Smooth muscle cell (in vitro differentiated cells): ENCODE measurements around the gene C11orf21. TPM values are rescaled to one million over a fixed set of nuclear protein-coding genes. Genes with fewer than 3 reads are reported as not detected.

ENCODE experiments used
- DNase-seq: peaks from one replicate; lab custom pipeline; 2025; ENCODE audit not compliant: unreplicated experiment; lab: John Stamatoyannopoulos, UW
- H2AFZ ChIP-seq: fragments of 200-600 bp; sonication (generic); 2 replicates; pipeline ENCODE4 v1.6.0; 2016; ENCODE audit warnings: antibody characterized with exemption, low read depth, mild to moderate bottlenecking
- H3F3A ChIP-seq: fragments of 200-600 bp; sonication (generic); 2 replicates; pipeline ENCODE4 v1.6.0; 2017; ENCODE audit warnings: antibody characterized with exemption, low read depth
- H3K27ac ChIP-seq: fragments of 200-600 bp; sonication (generic); 2 replicates; pipeline ENCODE4 v1.5.1; 2016; ENCODE audit warnings: low read depth, mild to moderate bottlenecking
- H3K27me3 ChIP-seq: fragments of 200-600 bp; sonication (generic); 2 replicates; pipeline ENCODE4 v1.6.1; 2016; ENCODE audit warnings: low read depth, mild to moderate bottlenecking
- H3K36me3 ChIP-seq: fragments of 200-600 bp; sonication (generic); 2 replicates; pipeline ENCODE4 v1.5.1; 2016; ENCODE audit warnings: low read depth
- H3K4me1 ChIP-seq: fragments of 200-600 bp; sonication (generic); 2 replicates; pipeline ENCODE4 v1.5.1; 2016; ENCODE audit warnings: low read depth
- H3K4me2 ChIP-seq: fragments of 200-600 bp; sonication (generic); 2 replicates; pipeline ENCODE4 v1.6.0; 2016; ENCODE audit warnings: mild to moderate bottlenecking
- H3K4me3 ChIP-seq: fragments of 200-600 bp; sonication (generic); 2 replicates; pipeline ENCODE4 v1.5.1; 2016; ENCODE audit warnings: mild to moderate bottlenecking
- H3K79me2 ChIP-seq: fragments of 200-600 bp; sonication (generic); 2 replicates; pipeline ENCODE4 v1.6.0; 2016; ENCODE audit warnings: low read depth, mild to moderate bottlenecking
- H3K9ac ChIP-seq: fragments of 200-600 bp; sonication (generic); 2 replicates; pipeline ENCODE4 v1.6.0; 2016; ENCODE audit warnings: low read depth
- H3K9me3 ChIP-seq: fragments of 200-600 bp; sonication (generic); replicated peaks from 2 replicates; pipeline ENCODE4 v1.5.1; 2016; ENCODE audit warnings: low read depth
- H4K20me1 ChIP-seq: fragments of 200-600 bp; sonication (generic); 2 replicates; pipeline ENCODE4 v1.6.0; 2016; ENCODE audit warnings: low read depth
- WGBS: methylation state at CpG from one replicate; pipeline ENCODE4 v1.1.7; 2016; ENCODE audit warnings: low lambda C conversion rate; 5-methylcytosine and 5-hydroxymethylcytosine counted together
- polyA plus RNA-seq: library from polyadenylated mRNA; unstranded; fragments of >200 nt; fragmentation: Nextera tagmentation; extraction: Ambion mirVana; gene quantifications from 2 replicates; pipeline ENCODE4 v1.2.1, GENCODE V29; 2016
- total RNA-seq: library from RNA; depleted of rRNA; stranded (reverse); fragments of >200 nt; gene quantifications from 2 replicates; pipeline ENCODE4 v1.2.3, GENCODE V29; 2014
- TF ChIP-seq, protein P1 (sequence below): fragments of 200-600 bp; sonication (generic); IDR thresholded peaks from 2 replicates; pipeline ENCODE4 v1.5.1; 2017; ENCODE audit warnings: borderline replicate concordance, mild to moderate bottlenecking, antibody characterized with exemption; ENCODE audit not compliant: insufficient read depth, poor library complexity, severe bottlenecking

C11orf21 gene
- total and polyA plus RNA-seq, 2 experiments from 2014 or later, result not detected

DNA sequence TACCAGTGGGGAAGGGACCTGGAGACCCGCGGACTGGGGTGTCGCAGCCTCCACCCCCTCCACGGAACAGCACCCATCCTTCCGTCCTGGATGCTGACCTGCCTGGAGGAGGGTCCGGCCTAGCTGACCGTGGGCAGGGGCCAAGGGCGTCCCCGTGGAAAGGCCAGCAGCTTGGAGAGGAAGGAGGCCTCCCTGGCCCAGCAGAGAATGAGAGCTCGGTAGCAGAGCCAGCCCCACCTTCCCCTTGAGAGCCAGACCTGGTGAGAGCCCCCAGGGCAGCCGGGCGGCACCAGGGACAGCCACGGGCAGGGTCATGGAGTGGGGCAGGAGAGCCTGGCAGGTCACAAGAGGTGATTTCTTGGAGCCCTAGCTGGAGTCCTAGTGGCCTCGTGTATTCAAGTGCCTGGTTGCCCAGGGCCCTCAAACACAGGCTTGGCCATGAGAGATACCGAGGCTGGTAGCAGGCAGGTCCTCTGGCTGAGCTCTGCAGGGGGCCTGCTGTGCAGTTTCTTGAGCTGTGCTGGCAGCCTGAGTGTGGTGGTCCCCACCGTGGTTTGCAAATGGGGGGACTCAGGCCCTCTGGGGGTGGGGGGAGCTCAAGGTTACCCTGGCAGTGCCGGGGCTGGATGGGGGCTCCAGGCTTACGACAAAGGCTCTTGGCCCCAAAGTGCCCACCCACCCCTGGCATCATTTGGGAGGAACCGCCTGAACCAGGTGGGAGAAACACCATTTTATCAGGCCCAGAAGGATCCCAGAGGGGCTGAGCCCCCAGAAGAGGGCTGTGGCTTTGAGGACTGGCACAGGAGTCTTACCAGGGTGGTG lies 7.7 kb upstream of the C11orf21 start:
- Histone ChIP-seq H3K27ac (no peak overlapping the region), H3K4me2 (no peak overlapping the region), H2AFZ (no peak overlapping the region), H3K4me1 (peaks cover 5% of the 10 kb centered on the region), H3K9me3 (no peaks in the 10 kb centered on the region), H3K27me3 (no peaks in the 10 kb centered on the region), H3K79me2 (no peaks in the 10 kb centered on the region), H3K36me3 (no peaks in the 10 kb centered on the region), H3K9ac (no peak overlapping the region), H3F3A (no peaks in the 10 kb centered on the region), H4K20me1 (no peaks in the 10 kb centered on the region), H3K4me3 (no peak overlapping the region)
- TF ChIP-seq, protein P1, sequence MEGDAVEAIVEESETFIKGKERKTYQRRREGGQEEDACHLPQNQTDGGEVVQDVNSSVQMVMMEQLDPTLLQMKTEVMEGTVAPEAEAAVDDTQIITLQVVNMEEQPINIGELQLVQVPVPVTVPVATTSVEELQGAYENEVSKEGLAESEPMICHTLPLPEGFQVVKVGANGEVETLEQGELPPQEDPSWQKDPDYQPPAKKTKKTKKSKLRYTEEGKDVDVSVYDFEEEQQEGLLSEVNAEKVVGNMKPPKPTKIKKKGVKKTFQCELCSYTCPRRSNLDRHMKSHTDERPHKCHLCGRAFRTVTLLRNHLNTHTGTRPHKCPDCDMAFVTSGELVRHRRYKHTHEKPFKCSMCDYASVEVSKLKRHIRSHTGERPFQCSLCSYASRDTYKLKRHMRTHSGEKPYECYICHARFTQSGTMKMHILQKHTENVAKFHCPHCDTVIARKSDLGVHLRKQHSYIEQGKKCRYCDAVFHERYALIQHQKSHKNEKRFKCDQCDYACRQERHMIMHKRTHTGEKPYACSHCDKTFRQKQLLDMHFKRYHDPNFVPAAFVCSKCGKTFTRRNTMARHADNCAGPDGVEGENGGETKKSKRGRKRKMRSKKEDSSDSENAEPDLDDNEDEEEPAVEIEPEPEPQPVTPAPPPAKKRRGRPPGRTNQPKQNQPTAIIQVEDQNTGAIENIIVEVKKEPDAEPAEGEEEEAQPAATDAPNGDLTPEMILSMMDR, result no peak
- no peak for DNase-seq
- 85% methylated on average over 17 of the region's 19 CpGs for WGBS

DNA sequence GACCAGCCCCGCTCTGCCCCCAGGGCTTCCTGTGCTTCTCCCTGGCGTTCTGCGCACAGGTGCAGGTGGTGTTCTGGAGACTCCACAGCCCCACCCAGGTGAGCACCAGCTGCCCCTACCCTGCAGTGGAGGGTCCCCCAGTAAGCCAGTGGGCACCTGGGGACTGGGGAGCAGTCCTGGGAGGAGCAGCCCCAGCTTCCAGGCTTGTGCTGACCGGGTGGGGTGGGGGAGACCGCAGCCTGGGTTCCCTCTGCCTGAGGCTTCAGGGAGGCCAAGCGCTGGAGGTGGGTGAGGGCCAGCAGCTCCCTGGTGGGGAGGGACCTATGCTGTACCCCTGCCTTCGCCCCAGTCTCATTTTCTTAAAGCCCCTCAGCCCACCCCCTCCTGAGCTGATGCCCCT lies 7.0 kb upstream of the C11orf21 start:
- TF ChIP-seq, protein P1, result no peak
- DNase-seq, result no peak
- Histone ChIP-seq H2AFZ (no peak overlapping the region), H3K4me2 (no peak overlapping the region), H3K27me3 (no peaks in the 10 kb centered on the region), H3K36me3 (no peaks in the 10 kb centered on the region), H3K9me3 (no peaks in the 10 kb centered on the region), H3K4me3 (no peak overlapping the region), H3K79me2 (no peaks in the 10 kb centered on the region), H3K4me1 (peaks cover 5% of the 10 kb centered on the region), H3K9ac (no peak overlapping the region), H3K27ac (no peak overlapping the region), H4K20me1 (no peaks in the 10 kb centered on the region), H3F3A (no peaks in the 10 kb centered on the region)
- 79% methylated on average over 7 of the region's 7 CpGs for WGBS

DNA sequence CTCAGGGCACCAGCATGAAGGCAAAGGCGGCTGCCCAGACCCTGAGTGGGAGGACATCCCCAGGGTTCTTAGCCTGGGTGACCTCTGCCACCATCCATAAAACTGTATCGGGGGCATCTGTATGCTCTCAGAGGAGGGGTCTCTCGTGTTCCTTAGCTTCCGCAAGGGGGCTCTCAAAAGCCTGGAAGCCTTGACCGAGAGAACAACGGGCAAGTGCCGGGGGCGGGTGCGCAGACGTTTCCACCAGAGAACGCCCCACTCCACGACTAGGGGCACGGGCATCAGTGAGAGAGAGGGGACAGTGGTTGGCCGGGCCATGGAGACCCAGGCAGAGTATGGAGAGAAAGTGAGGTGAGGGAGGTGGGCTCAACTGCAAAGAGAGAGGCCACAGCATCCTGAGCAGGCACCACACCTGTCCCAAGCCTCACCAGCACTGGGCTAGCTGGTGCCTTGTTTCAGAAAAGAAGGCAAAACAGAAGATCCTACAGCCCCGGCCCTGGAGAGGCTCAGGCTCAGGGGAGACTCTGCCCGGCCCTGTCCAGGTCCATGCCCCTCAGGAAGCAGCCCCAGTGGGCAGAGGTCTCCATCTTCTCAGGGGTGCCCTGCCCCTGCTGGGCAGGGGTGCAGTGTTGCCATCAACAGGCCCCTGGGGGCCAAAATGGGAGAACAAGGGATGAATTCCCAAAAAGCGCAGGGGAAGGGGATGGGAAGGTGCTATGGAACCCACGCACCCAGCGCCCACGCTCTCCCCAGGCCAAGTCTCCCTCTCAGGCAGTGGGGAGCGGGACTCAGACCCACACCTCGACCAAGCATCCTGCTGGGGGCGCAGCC lies 6.0 kb upstream of the C11orf21 start:
- no peak overlapping the region for H3K27ac ChIP-seq
- no peaks in the 10 kb centered on the region for H3K79me2 ChIP-seq
- TF ChIP-seq, protein P1, result no peak
- no peak overlapping the region for H3K4me3 ChIP-seq
- H3K4me2 ChIP-seq, result no peak overlapping the region
- no peaks in the 10 kb centered on the region for H3K9me3 ChIP-seq
- H2AFZ ChIP-seq, result no peak overlapping the region
- H3K9ac ChIP-seq, result no peak overlapping the region
- 91% methylated on average over 23 of the region's 23 CpGs for WGBS
- no peaks in the 10 kb centered on the region for H3F3A ChIP-seq
- H4K20me1 ChIP-seq, result no peaks in the 10 kb centered on the region
- no peaks in the 10 kb centered on the region for H3K27me3 ChIP-seq
- peaks cover 5% of the 10 kb centered on the region for H3K4me1 ChIP-seq
- no peaks in the 10 kb centered on the region for H3K36me3 ChIP-seq
- no peak for DNase-seq
